ENCODE results near the gene DAPK3. TPM values are rescaled to one million over a fixed set of nuclear protein-coding genes. Genes with fewer than 3 reads are reported as not detected.
A peak's percentile ranks its signal among the peaks of the same experiment; 100 is the strongest.

DAPK3 gene
- total and polyA plus RNA-seq, 8 donors, result 47.0 to 238 (median 71.2) TPM

- Histone ChIP-seq H3K27ac (no peak within 1 kb of the TSS), H3K27me3 (peaks cover 7 to 59% (median 21%) of the 10 kb centered on the region in 3 donors), H3K9me3 (no peaks in the 10 kb centered on the region), H3K4me1 (peaks cover 9 to 12% (median 11%) of the 10 kb centered on the region in 4 donors), H3K36me3 (no peaks in the 10 kb centered on the region), H3K4me3 (peak within 1 kb of the TSS in 2 of 4 donors; percentile 6 to 16)
- intact Hi-C loops (cut with DNase I; ENCODE audit: low total_unique reads), result no loop called here
- 2 to 7% (median 5%) methylated on average over 41 to 51 of the region's 51 CpGs for WGBS, 5 donors
- TF ChIP-seq EP300 (IDR thresholded peaks at IDR 0.05), result no peak
- TF ChIP-seq CTCF (IDR thresholded peaks at IDR 0.05), result no peak
- TF ChIP-seq POLR2AphosphoS5 (IDR thresholded peaks at IDR 0.05), result no peak
- TF ChIP-seq POLR2A (IDR thresholded peaks at IDR 0.05), result no peak
- DNase-seq, result peak in 1 of 2 donors; percentile 17
Observed at GRCh38 chr19:3932931-3933810, 37.7 kb downstream of the DAPK3 start, which contains the start of gene NMRK2. NMRK2 (plus strand) TSS chr19:3933069; CDS start chr19:3933672, 603 bp downstream.

GRCh38 chr19:3931041-3931440 lies 39.9 kb downstream of the DAPK3 start:
- WGBS, 5 donors, result 37 to 49% (median 44%) methylated on average over 7 to 8 of the region's 8 CpGs
- Histone ChIP-seq H3K4me1 (peaks cover 9 to 12% (median 11%) of the 10 kb centered on the region in 4 donors), H3K27me3 (peaks cover 7 to 47% (median 21%) of the 10 kb centered on the region in 3 donors), H3K4me3 (no peak overlapping the region), H3K27ac (no peak overlapping the region), H3K36me3 (no peaks in the 10 kb centered on the region), H3K9me3 (no peaks in the 10 kb centered on the region)
- intact Hi-C loops (cut with DNase I; ENCODE audit: low total_unique reads), result no loop called here
- TF ChIP-seq EP300 (IDR thresholded peaks at IDR 0.05) (no peak), POLR2AphosphoS5 (IDR thresholded peaks at IDR 0.05) (no peak), POLR2A (IDR thresholded peaks at IDR 0.05) (no peak), CTCF (IDR thresholded peaks at IDR 0.05) (no peak)
- peak; percentile 31 to 79 for DNase-seq

- no peaks in the 10 kb centered on the region for H3K27me3 ChIP-seq
- H3K9me3 ChIP-seq, result peaks cover 14 to 25% (median 23%) of the 10 kb centered on the region in 4 donors
- intact Hi-C loops (cut with DNase I; ENCODE audit: low total_unique reads), result no loop called here
- TF ChIP-seq POLR2A (IDR thresholded peaks at IDR 0.05) (no peak), CTCF (IDR thresholded peaks at IDR 0.05) (no peak), POLR2AphosphoS5 (IDR thresholded peaks at IDR 0.05) (no peak), EP300 (IDR thresholded peaks at IDR 0.05) (no peak)
- WGBS, 5 donors, result 67 to 88% (median 76%) methylated on average over 1 of the region's 1 CpG
- no peak overlapping the region for H3K27ac ChIP-seq
- no peak overlapping the region for H3K4me3 ChIP-seq
- no peak for DNase-seq
- no peaks in the 10 kb centered on the region for H3K4me1 ChIP-seq
- no peaks in the 10 kb centered on the region for H3K36me3 ChIP-seq
Observed at GRCh38 chr19:3923912-3924311, 47.0 kb downstream of the DAPK3 start.

GRCh38 chr19:3923096-3923758 lies 47.7 kb downstream of the DAPK3 start:
- Histone ChIP-seq H3K27me3 (no peaks in the 10 kb centered on the region), H3K36me3 (no peaks in the 10 kb centered on the region), H3K4me1 (no peaks in the 10 kb centered on the region), H3K27ac (no peak overlapping the region), H3K4me3 (no peak overlapping the region), H3K9me3 (peaks cover 14 to 25% (median 23%) of the 10 kb centered on the region in 4 donors)
- DNase-seq, result no peak
- no peak for TF ChIP-seq CTCF (IDR thresholded peaks at IDR 0.05)
- no peak for TF ChIP-seq POLR2A (IDR thresholded peaks at IDR 0.05)
- intact Hi-C loops (cut with DNase I; ENCODE audit: low total_unique reads), result no loop called here
